CD4-positive, alpha-beta T cell treated with Interleukin-10 for 1 hour (primary cell): Measurements from ENCODE around the gene GOLGA6L2.
"Not testable (repeated sequence)": the region's sequence is repeated elsewhere in the genome, so short reads cannot be mapped to it uniquely, and the experiment has no call there.

ENCODE experiments used
- DNase-seq: peaks from one replicate; pipeline ENCODE4 v3.0.0-alpha.2; 2020

GOLGA6L2 gene

DNA sequence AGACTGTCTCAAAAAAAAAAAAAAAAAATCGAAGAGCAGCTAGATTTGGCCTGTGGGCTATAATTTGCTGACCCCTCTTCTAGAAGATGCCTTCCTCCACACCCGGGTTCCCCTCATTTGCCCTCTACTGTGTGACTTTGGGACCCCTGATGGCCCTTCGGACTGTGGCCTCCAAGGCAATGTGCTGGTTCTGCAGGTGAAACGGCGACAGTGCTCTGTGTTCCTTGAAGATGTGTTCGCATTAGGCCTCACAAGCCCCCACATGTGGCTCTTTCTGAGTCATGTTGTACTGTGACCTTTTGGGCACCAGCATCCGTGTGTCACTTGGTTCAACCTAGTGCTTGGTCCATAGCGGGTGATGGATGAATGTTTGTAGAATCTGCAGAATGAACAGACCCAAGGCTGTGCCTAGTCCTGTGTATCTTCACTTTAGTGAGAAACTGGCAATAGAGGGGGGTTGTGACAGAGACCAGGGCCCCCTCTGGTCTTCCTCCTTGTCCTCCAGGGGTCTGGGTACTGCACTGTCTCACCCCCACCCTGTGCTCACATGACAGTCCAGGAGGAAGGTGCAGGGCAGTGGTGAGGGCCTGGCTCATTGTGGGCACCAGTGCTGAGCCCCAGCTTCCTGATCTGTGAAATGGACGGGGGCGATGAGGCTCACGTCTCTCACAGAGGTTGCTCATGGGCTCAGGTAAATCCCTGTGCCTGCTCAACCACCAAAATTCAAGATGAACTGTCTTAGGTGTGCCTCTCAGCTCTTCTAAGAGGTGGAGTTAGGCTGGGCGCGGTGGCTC is 22.7 kb downstream of the GOLGA6L2 start:
- no peak for DNase-seq

DNA sequence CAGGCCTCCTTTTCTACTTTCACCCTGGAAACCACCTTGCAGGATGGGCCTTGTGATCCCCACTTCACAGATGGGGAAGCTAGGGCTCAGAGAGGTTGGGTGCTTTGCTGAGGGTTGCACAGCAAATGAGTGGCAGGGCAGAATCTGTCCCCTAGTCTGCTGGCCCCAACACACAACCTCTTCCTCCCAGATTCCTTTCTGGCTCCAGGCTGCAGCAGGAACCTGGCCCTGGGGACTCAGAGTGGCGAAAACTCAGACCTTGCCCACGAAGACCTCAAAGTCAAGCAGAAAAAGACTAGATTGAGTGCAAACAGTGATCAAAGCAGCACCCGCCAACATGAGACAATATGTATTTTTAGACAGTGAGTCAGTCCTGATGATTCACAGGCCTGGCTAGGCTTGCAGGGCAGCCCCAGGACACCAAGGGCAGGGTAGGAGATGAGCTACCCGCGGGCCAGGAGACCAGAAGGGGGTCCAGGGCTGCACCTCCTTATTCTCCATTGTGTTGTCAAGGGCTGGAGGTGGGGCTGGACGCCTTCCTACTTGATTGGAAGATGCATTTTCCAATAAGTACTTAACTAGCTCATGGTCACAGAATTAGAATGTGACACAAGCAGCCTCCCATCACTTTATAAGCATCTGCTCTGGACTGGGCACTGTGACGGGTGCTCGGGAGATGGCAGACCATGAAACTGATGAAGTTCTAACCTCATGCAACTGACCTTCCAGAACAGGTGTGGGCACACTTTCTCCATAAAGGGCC is 23.9 kb downstream of the GOLGA6L2 start:
- no peak for DNase-seq

DNA sequence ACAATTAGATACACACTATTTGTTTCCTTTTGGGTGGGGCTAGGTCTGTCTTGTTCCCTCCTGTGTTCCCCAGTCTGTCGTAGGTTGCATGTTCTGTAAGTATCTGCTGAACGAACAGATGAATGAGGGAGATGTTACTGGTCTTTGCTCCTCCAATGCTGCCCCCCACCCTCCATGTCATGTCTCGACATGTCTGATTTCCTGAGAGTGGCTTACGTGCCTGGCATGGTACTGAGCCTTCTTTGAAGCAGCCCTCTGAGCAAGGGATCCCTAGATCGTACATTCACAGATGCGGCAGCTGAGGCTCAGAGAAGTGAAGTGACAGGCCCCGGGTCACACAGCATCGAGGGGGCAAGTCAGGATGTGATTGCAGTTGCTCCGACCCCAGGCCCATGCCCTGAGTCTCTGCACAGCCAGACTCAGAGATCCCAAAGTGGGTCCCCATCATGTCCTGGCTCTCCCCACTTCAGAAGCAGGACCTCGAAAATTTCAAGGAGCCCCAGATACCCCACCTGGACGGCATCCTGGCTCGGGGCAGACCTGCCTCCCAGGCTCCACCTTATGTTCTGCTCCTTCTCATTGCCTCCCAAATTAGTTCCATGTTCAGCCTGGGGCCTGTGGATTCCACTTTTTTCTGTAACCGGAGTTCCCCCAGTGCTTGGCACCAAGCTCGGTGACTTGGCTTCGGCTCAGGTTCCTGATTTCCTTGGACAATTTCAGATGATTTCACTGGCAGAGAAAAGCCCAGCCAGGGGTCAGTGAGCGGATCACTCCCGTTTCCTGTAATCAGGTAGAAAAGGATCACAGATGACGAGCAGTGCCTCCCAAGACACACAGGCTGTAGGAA is 24.7 kb downstream of the GOLGA6L2 start:
- no peak for DNase-seq

DNA sequence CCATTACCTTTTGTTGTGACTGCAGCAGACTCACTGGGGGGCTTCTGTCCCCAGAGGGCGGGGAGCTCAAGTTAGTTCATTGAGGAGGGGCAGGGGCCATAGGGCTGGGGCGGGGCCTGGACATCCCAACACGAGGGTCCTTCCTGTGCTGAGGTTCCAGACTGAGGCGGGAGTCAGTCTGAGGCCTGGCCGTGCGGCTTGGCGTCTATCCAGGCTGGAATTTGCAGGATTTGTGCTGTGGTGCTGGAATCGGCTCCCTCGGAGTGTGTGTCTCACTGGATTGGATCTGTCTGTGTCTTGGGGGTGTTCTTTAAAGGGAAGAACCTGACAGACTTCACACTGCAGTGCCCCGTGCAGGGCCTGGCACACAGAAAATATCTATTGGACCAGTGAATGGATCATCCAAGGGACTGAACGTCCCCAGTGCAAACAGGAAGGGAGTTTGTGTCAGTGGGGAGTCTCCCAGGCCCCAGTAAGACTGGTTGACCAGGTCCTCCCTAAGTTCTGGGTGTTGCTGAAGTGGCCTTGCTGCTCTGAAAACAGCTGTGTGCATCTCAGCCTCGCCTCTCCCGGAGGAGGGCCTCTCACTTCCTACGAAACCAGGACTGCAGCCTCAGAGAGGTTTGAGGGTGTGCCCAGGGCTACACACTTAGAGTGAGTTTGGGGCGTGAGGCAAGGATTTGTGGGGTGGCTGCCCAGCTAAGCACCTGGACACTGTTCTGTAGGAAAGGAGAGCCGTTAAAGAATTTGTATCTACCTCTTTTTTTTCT is 26.1 kb downstream of the GOLGA6L2 start:
- no peak for DNase-seq

DNA sequence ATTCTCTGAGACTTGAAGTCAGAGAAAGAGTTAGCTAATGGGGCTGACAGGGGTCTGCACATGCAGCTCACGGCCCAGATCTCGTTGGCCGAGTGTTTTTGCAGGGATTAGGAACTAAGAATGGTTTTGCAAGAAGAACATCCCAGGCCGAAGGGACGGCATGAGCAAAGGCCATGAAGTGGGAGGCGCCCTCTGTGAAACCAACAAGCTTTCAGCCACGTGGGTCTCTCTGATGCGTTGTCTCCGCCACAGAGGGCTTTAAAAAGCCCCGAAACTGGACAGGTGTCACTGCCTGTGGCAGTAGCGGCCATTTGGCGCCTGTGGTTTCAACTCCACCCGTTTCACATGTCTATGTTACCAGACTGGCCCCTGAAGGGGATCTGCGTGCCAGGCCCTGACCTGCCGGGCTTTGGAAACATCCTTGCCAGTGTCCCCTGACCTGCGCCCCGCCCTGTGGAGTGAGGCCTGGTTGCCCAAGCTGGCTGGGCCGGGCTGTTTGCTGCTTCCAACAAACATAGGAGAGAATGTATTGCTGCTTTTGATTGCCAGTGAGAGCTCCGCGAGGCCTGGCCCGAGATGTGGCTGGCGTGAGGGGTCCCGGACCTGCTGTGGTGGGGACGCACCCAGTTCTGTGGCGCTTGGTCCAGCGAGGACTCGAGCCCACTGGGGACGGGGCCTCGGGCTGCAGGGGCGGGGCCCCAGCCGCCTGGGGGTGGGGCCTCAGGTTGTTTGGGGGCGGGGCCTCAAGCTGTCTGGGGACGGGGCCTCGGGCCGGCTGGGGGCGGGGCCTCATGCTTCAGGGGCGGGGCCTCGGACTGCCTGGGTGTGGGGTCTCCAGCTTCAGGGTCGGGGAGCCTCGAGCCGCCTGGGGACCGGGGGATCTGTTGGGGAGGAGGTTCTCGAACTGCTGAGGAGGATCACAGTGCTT is 30.4 kb downstream of the GOLGA6L2 start:
- DNase-seq, result no peak

DNA sequence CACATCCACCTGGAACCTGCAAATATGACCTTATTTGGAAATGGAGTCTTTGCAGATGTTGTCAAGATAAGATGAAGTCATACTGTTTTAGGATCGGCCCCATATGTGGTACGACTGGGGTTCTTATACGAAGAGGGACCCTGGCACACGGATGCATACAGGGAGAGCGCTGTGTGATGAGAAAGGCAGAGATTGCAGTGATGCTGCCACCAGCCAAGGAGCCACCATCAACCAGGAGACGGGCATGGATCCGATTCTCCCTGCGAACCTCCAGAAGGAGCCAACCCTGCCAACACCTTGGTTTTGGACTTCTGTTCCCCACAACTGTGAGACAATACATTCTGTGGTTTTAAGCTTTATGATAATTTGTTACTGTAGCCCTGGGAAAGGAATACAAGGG is 31.2 kb downstream of the GOLGA6L2 start:
- not testable (repeated sequence) for DNase-seq

DNA sequence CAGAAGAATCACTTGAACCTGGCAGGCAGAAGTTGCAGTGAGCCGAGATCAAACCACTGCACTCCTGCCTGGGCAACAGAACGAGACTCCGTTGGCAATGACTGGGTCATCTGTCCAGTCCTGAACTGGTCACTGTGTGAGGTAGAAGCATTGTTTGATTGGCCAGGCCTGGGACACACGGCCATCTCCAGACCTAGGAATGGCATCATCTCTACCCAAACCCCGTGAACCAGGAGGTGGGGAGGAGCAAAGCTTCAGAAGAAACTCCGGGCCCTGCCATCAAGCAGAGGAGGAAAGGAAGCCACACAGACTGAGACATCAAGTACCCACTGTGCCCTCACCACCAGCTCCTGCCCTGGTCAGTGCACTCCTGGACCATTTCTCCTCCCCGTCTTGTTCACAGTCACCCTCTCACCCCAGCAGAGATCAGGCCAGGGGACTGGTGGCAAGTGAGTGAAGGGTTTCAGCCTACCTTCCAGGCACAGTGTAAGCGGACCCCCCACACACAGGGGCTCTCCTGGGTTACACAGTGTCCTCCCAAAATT is 31.6 kb downstream of the GOLGA6L2 start:
- no peak for DNase-seq

DNA sequence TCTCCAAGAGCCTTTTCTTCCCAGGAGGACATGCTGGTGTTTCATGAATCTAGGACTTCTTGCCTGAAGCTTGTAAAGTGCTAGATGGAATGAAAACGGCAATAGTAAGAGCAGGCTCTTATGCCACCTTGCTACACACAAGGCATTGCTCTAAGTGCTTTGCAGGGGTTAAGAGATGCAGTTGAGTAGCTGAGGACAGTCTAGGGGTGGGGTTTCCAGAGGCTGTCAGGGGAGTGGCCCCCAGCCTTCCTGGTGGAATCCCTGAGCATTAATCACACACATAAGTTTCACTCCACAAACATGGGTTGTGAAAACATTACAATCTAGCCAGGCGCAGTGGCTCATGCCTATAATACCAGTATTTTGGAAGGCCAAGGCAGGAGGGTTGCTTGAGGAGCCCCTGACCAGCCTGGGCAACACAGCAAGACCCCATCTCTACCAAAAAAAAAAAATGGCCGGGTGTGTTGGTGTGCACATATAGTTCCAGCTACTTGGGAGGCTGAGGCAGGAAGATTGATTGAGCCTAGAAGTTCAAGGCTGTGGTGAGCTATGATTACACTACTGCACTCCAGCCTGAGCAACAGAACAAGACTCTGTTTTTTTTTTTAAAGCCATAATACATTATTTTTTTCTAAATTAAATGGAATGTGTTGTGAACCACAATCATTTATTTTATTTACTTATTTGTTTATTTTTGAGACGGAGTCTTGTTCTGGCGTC is 34.0 kb downstream of the GOLGA6L2 start:
- DNase-seq, result not testable (repeated sequence)

DNA sequence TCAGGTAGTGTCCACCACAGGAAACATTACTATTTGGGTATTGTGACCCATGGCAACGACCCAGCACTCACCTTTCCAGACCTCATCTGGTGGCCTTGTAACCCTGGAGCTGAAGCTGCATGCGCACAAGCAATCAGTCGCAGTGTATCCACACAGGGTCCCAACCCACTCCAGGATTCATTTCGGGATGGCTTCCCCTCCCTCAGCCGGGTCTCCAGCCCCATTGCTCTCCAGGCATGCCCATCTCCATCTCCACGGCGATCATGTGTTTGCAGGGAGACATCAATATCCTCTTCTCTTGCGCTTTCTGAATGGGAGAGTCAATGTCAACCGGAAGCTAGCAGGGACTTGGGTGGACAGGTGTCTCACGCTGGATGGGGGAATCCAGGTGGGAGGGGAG is 35.2 kb downstream of the GOLGA6L2 start:
- DNase-seq, result no peak

DNA sequence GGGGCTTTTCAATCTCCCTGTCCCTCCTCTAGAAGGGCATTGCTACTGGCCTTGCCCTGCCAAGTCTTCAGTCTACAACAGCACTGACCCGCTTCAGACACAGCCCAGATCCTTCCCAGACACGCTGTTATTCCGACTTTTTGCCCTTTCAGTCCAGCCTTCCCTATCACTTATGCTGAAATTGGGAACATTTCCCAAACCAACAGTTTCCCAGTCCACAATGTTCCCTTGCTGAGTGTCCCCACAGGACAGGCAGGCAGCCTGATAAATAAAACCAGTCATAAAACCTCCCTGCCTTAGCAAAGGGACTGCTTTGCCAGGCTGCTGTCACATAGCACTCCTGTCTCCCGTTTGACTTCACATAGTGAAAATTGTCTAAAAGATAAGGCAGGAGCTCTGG is 43.5 kb downstream of the GOLGA6L2 start:
- DNase-seq, result no peak

DNA sequence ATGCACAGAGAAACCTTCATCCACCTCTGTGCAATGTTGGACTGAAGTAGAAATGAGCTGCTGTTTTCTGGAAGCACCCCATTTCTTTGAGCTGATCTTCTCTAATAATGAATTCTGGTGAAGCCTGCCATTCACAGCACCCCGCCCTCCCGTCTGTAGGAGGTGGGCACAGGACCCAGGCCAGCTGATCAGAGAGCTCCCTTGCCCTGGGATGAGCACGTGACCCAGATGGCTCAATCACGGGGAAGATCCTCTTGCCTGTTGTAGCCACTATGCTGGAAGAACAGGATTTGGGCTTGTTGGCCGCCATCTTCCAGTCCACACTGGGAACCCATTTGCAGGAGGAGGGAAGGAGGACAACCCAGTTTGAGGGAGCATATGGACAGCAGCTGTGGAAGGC is 44.5 kb downstream of the GOLGA6L2 start:
- DNase-seq, result no peak

DNA sequence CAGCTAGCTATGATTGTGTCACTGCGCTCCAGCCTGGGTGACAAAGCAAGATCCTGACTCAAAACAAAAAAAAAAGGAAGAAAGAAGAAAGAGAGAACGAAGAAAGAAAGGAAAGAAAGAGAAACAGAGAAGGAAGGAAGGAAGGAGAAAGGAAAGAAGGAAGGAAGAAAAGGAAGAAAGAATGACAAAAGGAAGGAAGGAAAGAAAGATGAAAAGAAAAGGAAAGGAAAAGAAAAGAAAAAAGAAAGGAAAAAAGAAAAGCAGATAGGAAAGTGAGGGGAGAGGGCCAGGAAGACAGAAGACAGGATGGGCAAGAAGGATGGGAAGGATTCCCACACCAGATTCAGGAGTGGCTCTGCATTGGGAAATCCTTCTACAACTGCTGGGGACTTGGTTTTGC is 44.9 kb downstream of the GOLGA6L2 start:
- DNase-seq, result no peak

DNA sequence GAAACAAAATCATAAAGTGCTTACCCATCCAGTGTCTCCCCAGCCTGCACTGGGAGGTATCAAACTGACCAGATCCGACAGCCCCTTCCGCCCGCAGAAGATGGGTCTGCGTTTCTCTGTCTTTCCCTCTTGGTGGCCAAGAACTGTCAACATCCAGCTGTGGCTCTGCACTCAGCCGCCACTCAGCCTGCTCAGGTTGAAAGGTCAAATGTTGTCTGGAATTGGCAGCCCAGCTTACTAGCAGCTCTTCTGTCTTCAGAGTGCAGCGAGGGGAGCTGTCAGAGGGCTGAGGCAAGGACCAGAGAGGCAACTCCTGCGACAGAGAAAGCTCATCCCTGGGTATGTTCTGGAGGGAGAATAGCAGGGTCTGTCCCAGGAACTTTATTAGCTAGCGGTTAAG is 45.4 kb downstream of the GOLGA6L2 start:
- no peak for DNase-seq

DNA sequence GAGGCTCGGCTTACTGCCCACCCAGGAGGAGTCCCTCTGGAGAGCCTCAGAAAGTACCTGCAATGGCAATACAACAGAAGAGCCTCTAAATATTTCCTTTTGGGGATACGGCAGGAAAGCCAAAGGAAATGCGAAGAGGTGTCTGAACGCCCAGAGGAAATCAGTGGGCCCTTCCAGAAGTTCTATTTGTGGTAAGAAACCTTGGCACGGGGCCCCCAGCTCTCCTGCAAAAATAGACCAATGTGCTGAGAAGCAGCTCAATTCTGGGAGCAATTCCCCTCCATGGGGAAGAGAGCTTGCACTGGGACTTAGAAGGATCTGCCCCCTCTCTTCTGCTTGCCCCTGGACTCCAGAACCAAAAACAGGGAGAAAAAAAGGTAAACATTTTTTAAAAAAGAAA is 47.8 kb downstream of the GOLGA6L2 start:
- DNase-seq, result not testable (repeated sequence)

DNA sequence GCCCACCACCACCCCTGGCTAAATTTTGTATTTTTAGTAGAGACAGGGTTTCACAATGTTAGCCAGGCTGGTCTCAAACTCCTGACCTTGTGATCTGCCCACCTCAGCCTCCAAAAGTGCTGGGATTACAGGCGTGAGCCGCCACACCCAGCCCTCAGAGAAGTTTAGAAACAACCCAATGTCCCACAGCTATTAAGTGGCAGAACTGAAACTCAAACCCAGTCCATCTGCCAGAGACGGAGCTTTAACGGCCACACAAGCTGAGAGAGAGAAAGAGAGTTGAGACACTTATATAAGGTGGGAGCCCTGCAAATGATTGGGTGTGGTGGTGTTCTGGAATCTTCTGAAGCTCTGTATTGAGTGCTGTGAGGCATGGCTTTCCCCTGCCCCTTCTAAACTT is 48.7 kb downstream of the GOLGA6L2 start:
- DNase-seq, result not testable (repeated sequence)

DNA sequence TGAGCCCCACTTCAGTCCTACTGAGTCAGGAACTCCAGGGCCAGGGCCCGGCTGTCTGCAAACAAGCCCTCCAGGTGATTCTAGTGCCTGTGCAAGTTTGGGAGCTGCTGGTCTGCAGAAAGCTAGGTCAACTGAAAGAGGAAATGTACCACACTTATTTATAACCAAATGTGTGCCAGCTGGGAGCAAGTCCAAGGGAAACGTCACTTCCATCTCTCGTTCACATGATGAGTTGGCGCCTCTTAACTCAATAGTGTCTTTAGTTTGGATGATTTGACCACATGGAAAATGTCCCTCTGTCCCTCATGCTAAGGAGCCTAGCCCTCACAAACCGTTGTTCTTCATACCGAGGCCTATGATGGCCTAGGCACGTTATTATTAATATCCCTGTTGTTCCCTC is 49.3 kb downstream of the GOLGA6L2 start:
- no peak for DNase-seq

DNA sequence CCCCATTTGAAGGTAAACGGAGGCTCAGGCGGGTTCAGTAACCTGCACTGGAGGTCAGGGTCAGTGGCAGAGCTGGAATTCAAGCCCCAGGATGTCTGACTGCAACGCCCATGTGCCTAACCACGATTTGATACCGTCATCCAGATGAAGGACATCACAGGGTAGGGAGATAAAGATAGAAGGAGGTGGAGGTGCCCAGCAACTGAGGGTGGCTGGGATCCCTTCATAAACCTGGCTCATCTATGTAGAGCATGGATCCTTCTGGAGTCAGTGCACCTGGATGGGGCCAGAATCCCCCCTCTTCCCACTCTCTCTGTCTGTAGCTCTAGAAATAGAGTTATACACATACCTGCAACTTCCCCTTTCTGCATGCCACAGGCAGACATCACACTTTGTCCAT is 51.2 kb downstream of the GOLGA6L2 start:
- no peak for DNase-seq

DNA sequence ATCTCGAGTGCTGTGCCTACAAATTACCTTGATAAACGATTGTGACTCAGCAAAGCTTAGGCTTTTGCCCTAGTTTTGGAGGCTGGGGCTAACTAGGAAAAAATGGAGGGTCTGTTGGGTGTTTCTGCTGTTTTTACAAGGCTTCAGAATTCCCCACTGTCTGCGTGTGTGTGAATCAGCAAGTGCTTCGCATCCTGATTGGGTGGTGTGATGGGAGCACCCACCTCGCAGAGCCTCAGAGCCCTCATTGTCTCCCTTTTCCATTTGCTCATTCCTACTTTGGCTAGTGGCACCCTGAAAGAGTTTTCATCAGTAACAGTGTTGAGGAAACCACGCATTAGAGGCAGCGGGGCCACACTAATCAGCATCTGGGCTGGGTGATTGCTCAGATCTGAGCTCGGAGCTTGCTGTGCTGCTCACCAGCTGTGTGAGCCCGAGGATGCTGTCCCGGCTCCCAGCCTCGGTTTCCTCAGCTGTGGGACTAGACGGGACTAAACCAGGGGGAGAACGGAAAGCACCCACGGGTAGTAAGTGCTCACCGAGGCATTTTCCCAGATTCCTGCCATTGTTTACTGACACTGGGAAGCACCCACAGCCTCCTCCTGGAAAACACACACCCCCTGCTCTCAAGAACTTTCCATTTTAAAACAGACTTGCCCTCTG is 51.9 kb downstream of the GOLGA6L2 start:
- no peak for DNase-seq
